ENCODE measurements around the gene TMED10. TPM values are rescaled to one million over a fixed set of nuclear protein-coding genes. Genes with fewer than 3 reads are reported as not detected.

Gene TMED10
- total and polyA plus RNA-seq, 2 donors = 231 to 242 TPM

- no peaks in the 10 kb centered on the region for H3K4me1 ChIP-seq (ENCODE audit: insufficient read depth)
- no peaks in the 10 kb centered on the region for H3K36me3 ChIP-seq (ENCODE audit: insufficient read depth)
- WGBS = 38% methylated on average over 5 of the region's 5 CpGs
- DNase-seq (ENCODE audit: extremely low spot score) = no peak
- no peak overlapping the region for H3K27ac ChIP-seq (ENCODE audit: low read depth)
- peak overlapping the region; percentile 67 for H3K4me3 ChIP-seq (ENCODE audit: low read depth, low read length)
Measured at GRCh38 chr14:75125617-75126016, 50.8 kb downstream of the TMED10 start.

- Histone ChIP-seq H3K27ac (ENCODE audit: low read depth) (no peak overlapping the region), H3K4me3 (ENCODE audit: low read depth, low read length) (no peak overlapping the region), H3K4me1 (ENCODE audit: insufficient read depth) (no peaks in the 10 kb centered on the region), H3K36me3 (ENCODE audit: insufficient read depth) (no peaks in the 10 kb centered on the region)
- WGBS = 42% methylated on average over 7 of the region's 7 CpGs
- DNase-seq (ENCODE audit: extremely low spot score) = no peak
Measured at GRCh38 chr14:75123991-75124390, 52.4 kb downstream of the TMED10 start.

GRCh38 chr14:75121552-75121951 is 54.9 kb downstream of the TMED10 start:
- H3K27ac ChIP-seq (ENCODE audit: low read depth) = no peak overlapping the region
- H3K36me3 ChIP-seq (ENCODE audit: insufficient read depth) = peaks cover 2% of the 10 kb centered on the region
- H3K4me3 ChIP-seq (ENCODE audit: low read depth, low read length) = no peak overlapping the region
- 94% methylated on average over 7 of the region's 7 CpGs for WGBS
- DNase-seq (ENCODE audit: extremely low spot score) = no peak
- no peaks in the 10 kb centered on the region for H3K4me1 ChIP-seq (ENCODE audit: insufficient read depth)

GRCh38 chr14:75120541-75121291 is 55.7 kb downstream of the TMED10 start:
- 73% methylated on average over 3 of the region's 3 CpGs for WGBS
- Histone ChIP-seq H3K27ac (ENCODE audit: low read depth) (no peak overlapping the region), H3K36me3 (ENCODE audit: insufficient read depth) (peaks cover 4% of the 10 kb centered on the region), H3K4me3 (ENCODE audit: low read depth, low read length) (no peak overlapping the region), H3K4me1 (ENCODE audit: insufficient read depth) (no peaks in the 10 kb centered on the region)
- no peak for DNase-seq (ENCODE audit: extremely low spot score)

- DNase-seq (ENCODE audit: extremely low spot score) = no peak
- WGBS = 98% methylated on average over 2 of the region's 2 CpGs
- H3K27ac ChIP-seq (ENCODE audit: low read depth) = no peak overlapping the region
- H3K4me1 ChIP-seq (ENCODE audit: insufficient read depth) = no peaks in the 10 kb centered on the region
- peaks cover 4% of the 10 kb centered on the region for H3K36me3 ChIP-seq (ENCODE audit: insufficient read depth)
- no peak overlapping the region for H3K4me3 ChIP-seq (ENCODE audit: low read depth, low read length)
Measured at GRCh38 chr14:75119056-75119455, 57.4 kb downstream of the TMED10 start.

- no peak for DNase-seq (ENCODE audit: extremely low spot score)
- no peaks in the 10 kb centered on the region for H3K4me1 ChIP-seq (ENCODE audit: insufficient read depth)
- peaks cover 10% of the 10 kb centered on the region for H3K36me3 ChIP-seq (ENCODE audit: insufficient read depth)
- no peak overlapping the region for H3K27ac ChIP-seq (ENCODE audit: low read depth)
- 86% methylated on average over 5 of the region's 5 CpGs for WGBS
- no peak overlapping the region for H3K4me3 ChIP-seq (ENCODE audit: low read depth, low read length)
Measured at GRCh38 chr14:75113932-75114539, 62.4 kb downstream of the TMED10 start.

- H3K4me1 ChIP-seq (ENCODE audit: insufficient read depth) = no peaks in the 10 kb centered on the region
- WGBS = 90% methylated on average over 2 of the region's 2 CpGs
- H3K27ac ChIP-seq (ENCODE audit: low read depth) = no peak overlapping the region
- no peak for DNase-seq (ENCODE audit: extremely low spot score)
- peaks cover 11% of the 10 kb centered on the region for H3K36me3 ChIP-seq (ENCODE audit: insufficient read depth)
- no peak overlapping the region for H3K4me3 ChIP-seq (ENCODE audit: low read depth, low read length)
Measured at GRCh38 chr14:75109877-75110276, 66.5 kb downstream of the TMED10 start.

GRCh38 chr14:75107186-75107585 is 69.2 kb downstream of the TMED10 start:
- Histone ChIP-seq H3K4me1 (ENCODE audit: insufficient read depth) (no peaks in the 10 kb centered on the region), H3K27ac (ENCODE audit: low read depth) (no peak overlapping the region), H3K36me3 (ENCODE audit: insufficient read depth) (peaks cover 9% of the 10 kb centered on the region), H3K4me3 (ENCODE audit: low read depth, low read length) (no peak overlapping the region)
- DNase-seq (ENCODE audit: extremely low spot score) = no peak
- WGBS = 65% methylated on average over 3 of the region's 3 CpGs

GRCh38 chr14:75101491-75101890 is 74.9 kb downstream of the TMED10 start:
- Histone ChIP-seq H3K36me3 (ENCODE audit: insufficient read depth) (peaks cover 2% of the 10 kb centered on the region), H3K4me1 (ENCODE audit: insufficient read depth) (no peaks in the 10 kb centered on the region), H3K4me3 (ENCODE audit: low read depth, low read length) (no peak overlapping the region), H3K27ac (ENCODE audit: low read depth) (no peak overlapping the region)
- 87% methylated on average over 4 of the region's 4 CpGs for WGBS
- DNase-seq (ENCODE audit: extremely low spot score) = no peak

- no peak overlapping the region for H3K27ac ChIP-seq (ENCODE audit: low read depth)
- 53% methylated on average over 1 of the region's 1 CpG for WGBS
- peaks cover 4% of the 10 kb centered on the region for H3K36me3 ChIP-seq (ENCODE audit: insufficient read depth)
Measured at GRCh38 chr14:75098682-75099081, 77.7 kb downstream of the TMED10 start.

GRCh38 chr14:75098212-75098611 is 78.2 kb downstream of the TMED10 start:
- H3K4me1 ChIP-seq (ENCODE audit: insufficient read depth) = no peaks in the 10 kb centered on the region
- no peak overlapping the region for H3K27ac ChIP-seq (ENCODE audit: low read depth)
- H3K4me3 ChIP-seq (ENCODE audit: low read depth, low read length) = no peak overlapping the region
- DNase-seq (ENCODE audit: extremely low spot score) = no peak
- H3K36me3 ChIP-seq (ENCODE audit: insufficient read depth) = peaks cover 4% of the 10 kb centered on the region

More at GRCh38 chr14:75098682-75099081, 77.7 kb downstream of the TMED10 start:
- Histone ChIP-seq H3K4me3 (ENCODE audit: low read depth, low read length) (no peak overlapping the region), H3K4me1 (ENCODE audit: insufficient read depth) (no peaks in the 10 kb centered on the region)
- DNase-seq (ENCODE audit: extremely low spot score) = no peak

- Histone ChIP-seq H3K36me3 (ENCODE audit: insufficient read depth) (peaks cover 4% of the 10 kb centered on the region), H3K4me1 (ENCODE audit: insufficient read depth) (no peaks in the 10 kb centered on the region), H3K4me3 (ENCODE audit: low read depth, low read length) (no peak overlapping the region), H3K27ac (ENCODE audit: low read depth) (no peak overlapping the region)
- 88% methylated on average over 6 of the region's 6 CpGs for WGBS
- no peak for DNase-seq (ENCODE audit: extremely low spot score)
Measured at GRCh38 chr14:75096959-75097358, 79.5 kb downstream of the TMED10 start.

- Histone ChIP-seq H3K4me1 (ENCODE audit: insufficient read depth) (no peaks in the 10 kb centered on the region), H3K4me3 (ENCODE audit: low read depth, low read length) (no peak overlapping the region), H3K27ac (ENCODE audit: low read depth) (no peak overlapping the region), H3K36me3 (ENCODE audit: insufficient read depth) (peaks cover 4% of the 10 kb centered on the region)
- no peak for DNase-seq (ENCODE audit: extremely low spot score)
- WGBS = 95% methylated on average over 4 of the region's 4 CpGs
Measured at GRCh38 chr14:75095690-75096089, 80.7 kb downstream of the TMED10 start.

- Histone ChIP-seq H3K4me1 (ENCODE audit: insufficient read depth) (no peaks in the 10 kb centered on the region), H3K36me3 (ENCODE audit: insufficient read depth) (peaks cover 6% of the 10 kb centered on the region)
- WGBS = 91% methylated on average over 3 of the region's 3 CpGs
Measured at GRCh38 chr14:75094896-75095295, 81.5 kb downstream of the TMED10 start.

More at GRCh38 chr14:75094896-75095295, 81.5 kb downstream of the TMED10 start:
- no peak for DNase-seq (ENCODE audit: extremely low spot score)
- no peak overlapping the region for H3K27ac ChIP-seq (ENCODE audit: low read depth)
- no peak overlapping the region for H3K4me3 ChIP-seq (ENCODE audit: low read depth, low read length)
